Peyer's patch (tissue), 4 donors: ENCODE measurements around the gene ZNF433.

Source experiments
- CTCF ChIP-seq, 6 experiments: fragments of 450-650 bp in 4 of 6; fragments of 200-600 bp in 2 of 6; sonication (generic) in 1 of 6; IDR thresholded peaks; one replicate each; pipeline ENCODE4 v1.5.1; 2017 to 2019; ENCODE audit warnings: antibody characterized with exemption in 6 of 6, mild to moderate bottlenecking in 3 of 6, moderate library complexity in 1 of 6
- POLR2A ChIP-seq, 2 donors: fragments of 450-650 bp; IDR thresholded peaks; one replicate each; pipeline ENCODE4 v1.5.1; 2017; ENCODE audit warnings: antibody characterized with exemption in 2 of 2, mild to moderate bottlenecking in 2 of 2, moderate library complexity in 2 of 2

GRCh38 chr19:12075538-12076139, 40.2 kb upstream of the ZNF433 start:
- TF ChIP-seq CTCF (IDR thresholded peaks at IDR 0.05) (no peak), POLR2A (IDR thresholded peaks at IDR 0.05) (no peak)
